ENCODE results near the gene CIAO3.

CIAO3 gene

GRCh38 chr16:775236-775796 is 34.5 kb upstream of the CIAO3 start:
- no peak for DNase-seq

- no peak for DNase-seq
Measured at GRCh38 chr16:774086-775001, 33.5 kb upstream of the CIAO3 start.

GRCh38 chr16:772959-773358 is 32.2 kb upstream of the CIAO3 start:
- no peak for DNase-seq

GRCh38 chr16:770411-770810 is 29.6 kb upstream of the CIAO3 start:
- no peak for DNase-seq

- DNase-seq, result no peak
Measured at GRCh38 chr16:769934-770333, 29.1 kb upstream of the CIAO3 start.

GRCh38 chr16:769184-769784 is 28.5 kb upstream of the CIAO3 start:
- no peak for DNase-seq

GRCh38 chr16:768428-768827 is 27.6 kb upstream of the CIAO3 start:
- no peak for DNase-seq

GRCh38 chr16:767743-768235 is 27.0 kb upstream of the CIAO3 start:
- DNase-seq, result no peak

GRCh38 chr16:766820-767640 is 26.2 kb upstream of the CIAO3 start:
- DNase-seq, result no peak

- no peak for DNase-seq
Measured at GRCh38 chr16:766008-766819, 25.4 kb upstream of the CIAO3 start.

GRCh38 chr16:765488-765865 is 24.7 kb upstream of the CIAO3 start:
- DNase-seq, result no peak

GRCh38 chr16:764848-765487 is 24.2 kb upstream of the CIAO3 start:
- DNase-seq, result no peak

- DNase-seq, result no peak
Measured at GRCh38 chr16:764184-764750, 23.5 kb upstream of the CIAO3 start.

GRCh38 chr16:763369-764183 is 22.8 kb upstream of the CIAO3 start:
- no peak for DNase-seq

GRCh38 chr16:762595-763268 is 21.9 kb upstream of the CIAO3 start:
- no peak for DNase-seq

- no peak for DNase-seq
Measured at GRCh38 chr16:761625-762513, 21.1 kb upstream of the CIAO3 start.

- DNase-seq, result no peak
Measured at GRCh38 chr16:760545-761343, 19.9 kb upstream of the CIAO3 start, which contains the start of gene MSLN. TSS of gene MSLN (plus strand) at chr16:760734. CDS start at chr16:762681, 1,947 bp downstream.

GRCh38 chr16:760065-760464 is 19.3 kb upstream of the CIAO3 start:
- DNase-seq, result no peak

Data from stimulated activated CD8-positive, alpha-beta memory T cell treated with anti-CD3 and anti-CD28 coated beads, Interleukin-4, amount 100 ng/mL, for 48 hours (primary cell).